Left cardiac atrium (tissue), 4 donors: ENCODE data around the gene AIF1. TPM values are rescaled to one million over a fixed set of nuclear protein-coding genes. Genes with fewer than 3 reads are reported as not detected.

Source experiments
- ATAC-seq, 2 donors: fragments of 200-7000 bp; cut with Tn5 transposase; one replicate each; pipeline ENCODE4 v1.9.1; 2020; ENCODE audit warnings: mild to moderate bottlenecking in 2 of 2, moderate library complexity in 2 of 2
- DNase-seq: peaks from one replicate; pipeline ENCODE4 v3.0.0-alpha.2; 2020
- intact Hi-C, 2 donors: fragments of 100-400 bp; cut with DNase I; formaldehyde crosslinking; loops; one replicate each; pipeline versions ENCODE4 v1.14.1 to v1.15.1; 2022 to 2023
- total RNA-seq, 2 donors: library from RNA; stranded (reverse); fragmentation: NEBNext Ultra II Directional; extraction: Animal tissue kit (Norgen Biotek cat#: 25700); gene quantifications; one replicate each; pipeline ENCODE4 v1.2.1, GENCODE V29; 2021
- donor health status: DM: no; HTN: yes; CAD: no.
- donor health status: DM: no; HTN: yes; CAD: no; lungs with severe emphysema.
- donor health status: DM: yes; HTN: yes; CAD: no.
- donor health status: Dilated cardiomyopathy.

The AIF1 gene
- total RNA-seq, 2 donors from 2014 or later, result 17.0 to 37.4 TPM

- peak in 1 of 2 donors; percentile 25 for ATAC-seq
- intact Hi-C loops, result no loop called here
- no peak for DNase-seq
These were observed 887 bp upstream of the AIF1 start for GRCh38 chr6:31614075-31614619.

GRCh38 chr6:31615748-31616147 is 714 bp downstream of the AIF1 start:
- no peak for ATAC-seq
- intact Hi-C loops, result no loop called here
- no peak for DNase-seq

- DNase-seq (no peak), ATAC-seq (no peak)
- intact Hi-C loops, result no loop called here
These were observed 2.0 kb downstream of the AIF1 start for GRCh38 chr6:31617010-31617409.

GRCh38 chr6:31619805-31620585 is 5.0 kb downstream of the AIF1 start:
- intact Hi-C loops, result no loop called here
- ATAC-seq, result peak; percentile 93 to 95

GRCh38 chr6:31620586-31621319 is 5.7 kb downstream of the AIF1 start, which contains the start of gene PRRC2A:
Gene PRRC2A, plus strand, starts transcription at chr6:31620715. Its CDS starts 2,075 bp downstream, at chr6:31622790.
- intact Hi-C loops, result no loop called here
- ATAC-seq (peak; percentile 59 to 90), DNase-seq (peak; percentile 86)

More at GRCh38 chr6:31619805-31620585, 5.0 kb downstream of the AIF1 start:
- DNase-seq, result peak; percentile 98

GRCh38 chr6:31621320-31621939 is 6.4 kb downstream of the AIF1 start:
- DNase-seq (no peak), ATAC-seq (no peak)
- intact Hi-C loops, result no loop called here

- intact Hi-C loops, result no loop called here
- ATAC-seq (no peak), DNase-seq (no peak)
These were observed 7.0 kb downstream of the AIF1 start for GRCh38 chr6:31621991-31622390.

DNA sequence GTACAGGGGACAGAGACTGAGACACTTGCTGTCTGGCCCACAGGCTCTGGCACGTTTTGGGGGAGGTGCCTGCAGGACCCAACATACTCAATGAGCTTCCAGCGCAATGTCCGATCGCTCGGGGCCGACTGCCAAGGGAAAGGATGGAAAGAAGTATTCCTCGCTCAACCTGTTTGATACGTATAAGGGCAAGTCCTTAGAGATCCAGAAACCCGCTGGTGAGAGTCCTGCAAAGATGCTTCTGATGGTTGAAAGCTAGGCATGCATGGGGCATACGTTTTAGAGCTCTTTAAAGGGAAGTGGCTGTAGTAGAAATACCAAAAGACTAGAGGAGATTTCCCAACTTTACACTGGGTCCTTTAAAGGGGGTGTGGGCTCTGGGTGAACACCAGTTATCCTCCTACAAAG is 7.7 kb downstream of the AIF1 start:
- DNase-seq (no peak), ATAC-seq (no peak)
- intact Hi-C loops, result no loop called here

DNA sequence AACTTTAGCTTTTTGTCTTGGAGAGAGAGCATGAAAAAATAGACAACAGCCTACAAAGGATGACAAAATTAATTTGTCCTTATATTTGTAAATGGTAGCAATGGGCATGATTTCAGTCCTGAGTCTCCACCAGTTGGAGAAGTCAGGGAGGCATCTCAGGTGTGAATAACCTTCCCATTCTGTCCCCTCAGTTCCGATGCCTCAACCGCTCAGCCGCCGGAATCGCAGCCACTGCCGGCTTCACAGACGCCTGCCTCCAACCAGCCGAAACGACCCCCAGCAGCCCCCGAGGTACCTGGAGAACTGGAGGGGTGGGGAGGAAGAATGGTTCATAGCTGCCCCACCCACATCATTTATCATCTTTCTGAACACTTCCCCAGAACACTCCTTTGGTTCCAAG is 9.0 kb downstream of the AIF1 start:
- DNase-seq (no peak), ATAC-seq (no peak)
- intact Hi-C loops, result no loop called here

DNA sequence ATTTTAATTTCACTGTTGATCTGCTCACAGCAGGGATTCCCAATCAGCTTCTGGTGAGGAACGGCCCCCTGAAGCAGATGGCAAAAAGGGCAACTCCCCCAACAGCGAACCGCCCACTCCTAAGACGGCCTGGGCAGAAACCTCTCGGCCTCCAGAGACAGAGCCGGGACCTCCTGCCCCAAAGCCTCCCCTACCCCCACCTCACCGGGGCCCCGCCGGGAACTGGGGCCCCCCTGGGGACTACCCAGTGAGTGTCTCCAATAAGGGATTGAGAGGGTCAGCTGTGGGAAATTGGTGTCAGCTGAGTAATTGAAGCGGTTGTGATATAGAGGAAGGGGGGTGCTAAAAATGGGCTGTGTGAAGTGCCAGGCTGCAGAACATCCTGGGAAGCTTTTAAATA is 11.9 kb downstream of the AIF1 start:
- DNase-seq (no peak), ATAC-seq (no peak)
- intact Hi-C loops, result no loop called here

GRCh38 chr6:31627690-31628287 is 12.8 kb downstream of the AIF1 start:
- ATAC-seq (no peak), DNase-seq (no peak)
- intact Hi-C loops, result no loop called here

- intact Hi-C loops, result no loop called here
- no peak for ATAC-seq
These were observed 14.0 kb downstream of the AIF1 start for GRCh38 chr6:31629014-31629413.

DNA sequence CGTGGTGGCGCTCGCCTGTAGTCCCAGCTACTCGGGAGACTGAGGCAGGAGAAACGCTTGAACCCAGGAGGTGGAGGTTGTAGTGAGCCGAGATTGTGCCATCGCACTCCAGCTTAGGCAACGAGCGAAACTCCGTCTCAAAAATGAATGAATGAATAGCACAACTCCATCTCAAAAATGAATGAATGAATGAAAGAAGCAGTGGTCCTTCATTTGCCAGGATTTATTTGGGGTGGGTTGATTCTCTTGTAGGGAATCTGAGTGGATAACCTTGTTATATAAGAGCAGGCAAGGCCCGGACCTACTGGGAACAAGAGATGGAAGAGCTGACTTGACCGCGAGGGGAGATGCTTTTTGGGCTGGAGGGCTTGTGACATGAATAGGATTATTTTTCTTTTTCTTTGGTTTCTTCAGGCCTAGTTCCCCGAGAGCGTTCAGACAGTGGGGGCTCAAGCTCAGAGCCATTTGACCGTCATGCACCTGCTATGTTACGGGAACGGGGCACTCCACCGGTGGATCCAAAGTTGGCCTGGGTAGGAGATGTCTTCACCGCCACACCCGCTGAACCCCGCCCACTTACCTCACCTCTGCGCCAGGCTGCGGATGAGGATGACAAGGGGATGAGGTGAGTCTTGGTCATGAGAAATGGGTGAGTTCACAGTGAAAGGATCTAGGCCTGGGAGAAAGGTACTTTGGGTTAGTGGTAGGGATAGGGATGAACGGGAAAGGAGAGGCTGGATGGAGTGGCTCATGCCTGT is 15.3 kb downstream of the AIF1 start:
- intact Hi-C loops, result no loop called here
- DNase-seq (no peak), ATAC-seq (no peak)

More at GRCh38 chr6:31629014-31629413, 14.0 kb downstream of the AIF1 start:
- no peak for DNase-seq

DNA sequence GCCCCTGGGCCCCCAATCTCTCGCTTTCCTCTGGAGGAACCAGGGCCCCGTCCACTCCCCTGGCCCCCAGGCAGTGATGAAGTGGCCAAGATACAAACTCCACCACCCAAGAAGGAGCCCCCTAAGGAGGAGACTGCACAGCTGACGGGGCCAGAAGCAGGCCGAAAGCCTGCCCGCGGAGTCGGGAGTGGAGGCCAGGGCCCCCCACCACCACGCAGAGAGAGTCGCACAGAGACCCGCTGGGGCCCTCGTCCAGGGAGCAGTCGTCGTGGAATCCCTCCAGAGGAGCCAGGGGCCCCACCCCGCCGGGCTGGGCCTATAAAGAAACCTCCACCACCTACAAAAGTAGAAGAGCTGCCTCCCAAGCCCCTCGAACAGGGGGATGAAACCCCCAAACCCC is 16.2 kb downstream of the AIF1 start:
- no peak for DNase-seq
- no peak for ATAC-seq
- intact Hi-C loops, result no loop called here

GRCh38 chr6:31631681-31632278 is 16.7 kb downstream of the AIF1 start:
- ATAC-seq, result peak in 1 of 2 donors; percentile 3
- DNase-seq, result no peak
- intact Hi-C loops, result no loop called here

GRCh38 chr6:31632279-31632946 is 17.4 kb downstream of the AIF1 start:
- peak in 1 of 2 donors; percentile 10 for ATAC-seq
- no peak for DNase-seq

GRCh38 chr6:31633447-31633846 is 18.4 kb downstream of the AIF1 start:
- no peak for ATAC-seq
- DNase-seq, result no peak
- intact Hi-C loops, result no loop called here

More at GRCh38 chr6:31632279-31632946, 17.4 kb downstream of the AIF1 start:
- intact Hi-C loops, result no loop called here

GRCh38 chr6:31634131-31634530 is 19.1 kb downstream of the AIF1 start:
- ATAC-seq, result no peak
- no peak for DNase-seq
- intact Hi-C loops, result no loop called here
